Spleen (tissue), 3 donors: ENCODE measurements around the gene CFAP70.

ENCODE experiments used
- POLR2A ChIP-seq, 3 donors: fragments of 450-650 bp; IDR thresholded peaks; one replicate each; pipeline ENCODE4 v1.5.1; 2017; ENCODE audit warnings: antibody characterized with exemption in 3 of 3, mild to moderate bottlenecking in 1 of 3
- POLR2AphosphoS5 ChIP-seq, 3 donors: sonication (generic); formaldehyde crosslinking; IDR thresholded peaks; one replicate each; pipeline ENCODE4 v1.5.1; 2017; ENCODE audit warnings: antibody characterized with exemption in 3 of 3

GRCh38 chr10:73218431-73219191 is 140.1 kb downstream of the CFAP70 start:
- no peak for TF ChIP-seq POLR2AphosphoS5 (IDR thresholded peaks at IDR 0.05)
- TF ChIP-seq POLR2A (IDR thresholded peaks at IDR 0.05): no peak
